BE2C (cell line): ENCODE measurements around the gene PCCA.

ENCODE experiments used
- DNase-seq: peaks from one replicate; pipeline ENCODE4 v3.0.0-alpha.2; 2020
- H3K27me3 ChIP-seq: fragments of 250-450 bp; sonication (Bioruptor Pico); 2 replicates; pipeline ENCODE4 v1.5.1; 2020; ENCODE audit warnings: mild to moderate bottlenecking
- H3K36me3 ChIP-seq: fragments of 250-450 bp; sonication (Bioruptor Pico); 2 replicates; pipeline ENCODE4 v1.5.1; 2020; ENCODE audit warnings: mild to moderate bottlenecking
- H3K4me1 ChIP-seq: fragments of 250-450 bp; sonication (Bioruptor Pico); 2 replicates; pipeline ENCODE4 v1.5.1; 2020
- H3K4me3 ChIP-seq: 2 replicates; pipeline ENCODE4 v1.5.1; 2011; ENCODE audit warnings: low read depth, low read length
- H3K9me3 ChIP-seq: fragments of 250-450 bp; sonication (Bioruptor Pico); 2 replicates; pipeline ENCODE4 v1.5.1; 2020
- CTCF ChIP-seq: IDR thresholded peaks from 2 replicates; pipeline ENCODE4 v1.5.1; 2012; ENCODE audit warnings: mild to moderate bottlenecking, low read depth, low read length

Gene PCCA

GRCh38 chr13:100291624-100292023 is 202.7 kb downstream of the PCCA start:
- DNase-seq, result no peak
- Histone ChIP-seq H3K36me3 (no peaks in the 10 kb centered on the region), H3K4me1 (no peaks in the 10 kb centered on the region), H3K9me3 (no peaks in the 10 kb centered on the region), H3K4me3 (no peak overlapping the region), H3K27me3 (no peaks in the 10 kb centered on the region)
- no peak for TF ChIP-seq CTCF

- H3K9me3 ChIP-seq, result no peaks in the 10 kb centered on the region
- DNase-seq, result no peak
- no peaks in the 10 kb centered on the region for H3K27me3 ChIP-seq
- H3K36me3 ChIP-seq, result no peaks in the 10 kb centered on the region
- H3K4me1 ChIP-seq, result peaks cover 11% of the 10 kb centered on the region
- H3K4me3 ChIP-seq, result no peak overlapping the region
- no peak for TF ChIP-seq CTCF
These were observed 208.5 kb downstream of the PCCA start for GRCh38 chr13:100297413-100297812.

DNA sequence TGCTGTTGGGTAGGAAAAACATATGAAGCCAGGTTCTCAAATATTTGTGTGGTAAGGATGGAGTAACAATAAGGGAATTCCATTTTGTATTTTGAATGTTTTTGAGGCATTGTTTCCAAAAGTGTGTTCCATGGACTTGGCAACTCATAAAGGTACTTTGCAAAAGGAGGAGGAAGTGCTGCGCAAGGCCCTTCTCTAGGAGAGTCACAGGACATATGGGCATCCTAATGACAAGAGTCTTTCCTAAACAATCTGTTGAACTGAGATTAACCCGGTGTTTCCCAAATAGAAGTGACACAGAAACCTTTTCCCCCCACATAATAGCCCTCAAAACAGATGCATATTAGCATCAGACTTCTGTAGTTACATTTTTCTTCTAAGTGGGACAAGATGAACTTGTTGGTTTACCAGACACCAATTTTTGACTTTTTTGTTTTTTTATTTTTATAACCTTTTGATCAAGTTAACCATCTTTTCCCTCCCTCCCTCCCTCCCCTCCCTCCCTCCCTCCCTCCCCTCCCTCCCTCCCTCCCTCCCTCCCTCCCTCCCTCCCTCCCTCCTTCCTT is 209.3 kb downstream of the PCCA start:
- no peaks in the 10 kb centered on the region for H3K36me3 ChIP-seq
- H3K27me3 ChIP-seq, result no peaks in the 10 kb centered on the region
- H3K4me1 ChIP-seq, result peaks cover 11% of the 10 kb centered on the region
- no peaks in the 10 kb centered on the region for H3K9me3 ChIP-seq
- no peak for TF ChIP-seq CTCF
- no peak overlapping the region for H3K4me3 ChIP-seq
- no peak for DNase-seq

DNA sequence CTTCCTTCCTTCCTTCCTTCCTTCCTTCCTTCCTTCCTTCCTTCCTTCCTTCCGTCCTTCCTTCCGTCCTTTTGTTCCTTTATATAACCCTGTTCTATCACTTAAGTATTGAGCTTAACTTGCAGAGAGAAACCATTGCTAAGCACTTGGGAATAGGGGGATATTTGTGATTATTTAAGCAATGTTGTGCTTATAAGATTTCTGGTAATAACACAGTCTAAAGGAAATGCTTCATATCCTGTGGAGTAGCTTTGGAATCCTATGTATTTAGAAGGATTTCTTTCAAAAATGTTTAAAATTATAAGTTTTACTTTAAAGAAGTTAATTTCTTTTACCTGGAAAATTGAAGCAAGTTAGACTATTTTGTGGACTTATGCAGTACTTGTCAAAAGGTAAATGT is 209.8 kb downstream of the PCCA start:
- no peaks in the 10 kb centered on the region for H3K36me3 ChIP-seq
- H3K4me3 ChIP-seq, result no peak overlapping the region
- DNase-seq, result no peak
- no peak for TF ChIP-seq CTCF
- H3K9me3 ChIP-seq, result no peaks in the 10 kb centered on the region
- H3K27me3 ChIP-seq, result no peaks in the 10 kb centered on the region
- H3K4me1 ChIP-seq, result peaks cover 11% of the 10 kb centered on the region

DNA sequence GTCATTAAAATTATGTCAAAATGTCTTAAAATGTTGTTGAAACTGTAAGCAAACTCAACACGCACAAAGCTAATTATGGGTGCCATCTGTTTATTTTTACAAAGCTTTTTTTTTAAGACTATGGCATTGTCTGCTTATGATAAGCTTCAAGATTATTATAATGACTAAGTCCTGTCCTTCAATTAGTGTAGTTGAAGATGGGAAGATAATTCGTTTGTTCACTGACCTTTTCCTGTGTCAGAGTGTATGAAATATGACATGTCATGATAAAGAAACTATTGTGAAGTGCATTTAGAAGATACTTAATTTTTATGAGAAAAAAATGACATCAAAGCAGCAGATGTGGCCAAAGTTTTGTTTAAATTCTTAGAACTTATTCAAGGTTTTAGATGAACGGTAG is 211.3 kb downstream of the PCCA start:
- Histone ChIP-seq H3K36me3 (no peaks in the 10 kb centered on the region), H3K9me3 (no peaks in the 10 kb centered on the region), H3K4me3 (no peak overlapping the region), H3K27me3 (no peaks in the 10 kb centered on the region), H3K4me1 (peaks cover 13% of the 10 kb centered on the region)
- TF ChIP-seq CTCF, result no peak
- DNase-seq, result no peak

DNA sequence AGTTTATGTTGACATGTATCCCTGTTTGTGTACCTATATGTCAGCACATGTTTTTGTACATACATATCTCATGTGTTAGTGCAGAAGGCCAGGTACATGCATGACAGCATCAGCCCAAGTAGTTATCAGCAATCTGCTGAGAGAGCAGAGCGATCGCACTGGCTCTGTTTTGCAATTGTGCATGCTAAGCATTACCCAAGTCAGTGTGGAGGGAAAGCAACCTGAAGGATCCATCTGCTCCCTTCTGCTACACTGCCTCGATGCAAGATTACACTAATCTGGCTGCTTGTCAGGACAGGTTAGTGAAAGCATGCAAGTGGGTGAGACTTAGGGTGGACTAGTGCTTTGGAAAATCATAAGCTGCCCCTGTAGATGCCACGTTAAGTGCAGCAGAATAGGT is 211.8 kb downstream of the PCCA start:
- Histone ChIP-seq H3K27me3 (no peaks in the 10 kb centered on the region), H3K36me3 (no peaks in the 10 kb centered on the region), H3K4me3 (no peak overlapping the region), H3K9me3 (no peaks in the 10 kb centered on the region), H3K4me1 (peaks cover 13% of the 10 kb centered on the region)
- no peak for TF ChIP-seq CTCF
- peak; percentile 33 for DNase-seq
